ENCODE data around the gene PAK4. TPM values are rescaled to one million over a fixed set of nuclear protein-coding genes. Genes with fewer than 3 reads are reported as not detected.

The PAK4 gene
- total RNA-seq, 2 experiments from 2014 or later, result 2.7 to 6.3 TPM

GRCh38 chr19:39135701-39136100 lies 10.1 kb downstream of the PAK4 start:
- Mint-ChIP-seq H3K36me3 (ENCODE audit: low read depth) (no peaks in the 10 kb centered on the region), H3K4me1 (ENCODE audit: low read depth) (peaks cover 25% of the 10 kb centered on the region), H3K4me3 (no peak overlapping the region), H3K9me3 (no peaks in the 10 kb centered on the region), H3K27me3 (no peaks in the 10 kb centered on the region), H3K27ac (no peak overlapping the region)
- Histone ChIP-seq H3K27me3 (ENCODE audit: control insufficient read depth in 1 of 2, insufficient read depth in 2 of 2, low read length in 2 of 2) (no peaks in the 10 kb centered on the region), H3K27ac (ENCODE audit: low read depth in 1 of 2, low read length in 2 of 2) (no peak overlapping the region), H3K4me1 (ENCODE audit: insufficient read depth, low read length) (peaks cover 2% of the 10 kb centered on the region), H3K36me3 (ENCODE audit: insufficient read depth, low read length) (no peaks in the 10 kb centered on the region), H3K9me3 (ENCODE audit: control insufficient read depth in 1 of 2, insufficient read depth in 1 of 2, low read length in 2 of 2) (no peaks in the 10 kb centered on the region), H3K4me3 (ENCODE audit: low read length) (no peak overlapping the region)
- intact Hi-C loops (cut with DNase I, micrococcal nuclease), result no loop called here
- CTCF ChIA-PET, result no interaction called here
- no peak for TF ChIP-seq CTCF (IDR thresholded peaks at IDR 0.05)
- no peak for ATAC-seq (ENCODE audit: poor library complexity)
- POLR2A ChIA-PET, result no interaction called here
- DNase-seq, result no peak

GRCh38 chr19:39136225-39136940 lies 10.8 kb downstream of the PAK4 start:
- Histone ChIP-seq H3K9me3 (ENCODE audit: control insufficient read depth in 1 of 2, insufficient read depth in 1 of 2, low read length in 2 of 2) (no peaks in the 10 kb centered on the region), H3K27me3 (ENCODE audit: control insufficient read depth in 1 of 2, insufficient read depth in 2 of 2, low read length in 2 of 2) (no peaks in the 10 kb centered on the region), H3K4me1 (ENCODE audit: insufficient read depth, low read length) (peaks cover 2% of the 10 kb centered on the region), H3K27ac (ENCODE audit: low read depth in 1 of 2, low read length in 2 of 2) (no peak overlapping the region), H3K4me3 (ENCODE audit: low read length) (no peak overlapping the region), H3K36me3 (ENCODE audit: insufficient read depth, low read length) (no peaks in the 10 kb centered on the region)
- CTCF ChIA-PET, result no interaction called here
- H3K27me3 Mint-ChIP-seq, result no peaks in the 10 kb centered on the region
- H3K9me3 Mint-ChIP-seq, result no peaks in the 10 kb centered on the region
- no peak for ATAC-seq (ENCODE audit: poor library complexity)
- POLR2A ChIA-PET, result no interaction called here
- H3K27ac Mint-ChIP-seq, result no peak overlapping the region
- TF ChIP-seq CTCF (IDR thresholded peaks at IDR 0.05), result no peak
- intact Hi-C loops (cut with DNase I, micrococcal nuclease), result no loop called here
- H3K4me3 Mint-ChIP-seq, result no peak overlapping the region
- peaks cover 23% of the 10 kb centered on the region for H3K4me1 Mint-ChIP-seq (ENCODE audit: low read depth)
- no peak for DNase-seq
- H3K36me3 Mint-ChIP-seq (ENCODE audit: low read depth), result no peaks in the 10 kb centered on the region

- Histone ChIP-seq H3K27ac (ENCODE audit: low read depth in 1 of 2, low read length in 2 of 2) (no peak overlapping the region), H3K4me1 (ENCODE audit: insufficient read depth, low read length) (peaks cover 2% of the 10 kb centered on the region), H3K4me3 (ENCODE audit: low read length) (no peak overlapping the region), H3K36me3 (ENCODE audit: insufficient read depth, low read length) (no peaks in the 10 kb centered on the region), H3K9me3 (ENCODE audit: control insufficient read depth in 1 of 2, insufficient read depth in 1 of 2, low read length in 2 of 2) (no peaks in the 10 kb centered on the region), H3K27me3 (ENCODE audit: control insufficient read depth in 1 of 2, insufficient read depth in 2 of 2, low read length in 2 of 2) (no peaks in the 10 kb centered on the region)
- POLR2A ChIA-PET, result no interaction called here
- H3K27ac Mint-ChIP-seq, result no peak overlapping the region
- peaks cover 20% of the 10 kb centered on the region for H3K4me1 Mint-ChIP-seq (ENCODE audit: low read depth)
- no peaks in the 10 kb centered on the region for H3K27me3 Mint-ChIP-seq
- no peak overlapping the region for H3K4me3 Mint-ChIP-seq
- DNase-seq (no peak), ATAC-seq (ENCODE audit: poor library complexity) (no peak)
- intact Hi-C loops (cut with DNase I, micrococcal nuclease), result no loop called here
- H3K9me3 Mint-ChIP-seq, result no peaks in the 10 kb centered on the region
- no peaks in the 10 kb centered on the region for H3K36me3 Mint-ChIP-seq (ENCODE audit: low read depth)
- CTCF ChIA-PET, result no interaction called here
- no peak for TF ChIP-seq CTCF (IDR thresholded peaks at IDR 0.05)
These were observed 11.5 kb downstream of the PAK4 start for GRCh38 chr19:39137131-39137530.

Data from CD4-positive, alpha-beta T cell (primary cell).